GM20000 (cell line): ENCODE measurements around the gene UGT1A9.

ENCODE experiments used
- DNase-seq: peaks from one replicate; pipeline ENCODE4 v3.0.0; 2012; ENCODE audit warnings: low spot score
- TF ChIP-seq, protein P1 (sequence below): IDR thresholded peaks from 2 replicates; pipeline ENCODE4 v1.5.1; 2012; ENCODE audit warnings: mild to moderate bottlenecking, control low read depth; ENCODE audit errors: extremely low read depth, missing control alignments

Gene UGT1A9

DNA sequence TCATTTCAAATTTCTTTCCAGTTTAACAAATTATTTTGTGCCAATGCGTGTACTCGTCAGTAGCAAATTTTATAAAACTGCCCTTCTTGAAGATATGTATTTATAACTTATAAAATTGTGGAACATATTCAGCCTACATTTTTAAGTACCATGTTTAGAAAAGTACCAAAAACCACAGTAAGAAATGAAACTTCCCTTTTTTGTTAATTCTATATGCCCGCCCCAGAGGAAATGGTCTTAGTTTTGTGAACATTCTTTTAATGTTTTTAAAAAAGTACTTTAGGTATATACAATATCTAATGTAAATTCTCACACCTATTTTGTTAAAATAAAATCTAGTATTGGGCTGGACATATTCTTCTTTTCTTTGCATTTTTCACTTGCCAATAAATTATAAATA lies 1.2 kb downstream of the UGT1A9 start:
- DNase-seq = no peak
- TF ChIP-seq, protein P1, sequence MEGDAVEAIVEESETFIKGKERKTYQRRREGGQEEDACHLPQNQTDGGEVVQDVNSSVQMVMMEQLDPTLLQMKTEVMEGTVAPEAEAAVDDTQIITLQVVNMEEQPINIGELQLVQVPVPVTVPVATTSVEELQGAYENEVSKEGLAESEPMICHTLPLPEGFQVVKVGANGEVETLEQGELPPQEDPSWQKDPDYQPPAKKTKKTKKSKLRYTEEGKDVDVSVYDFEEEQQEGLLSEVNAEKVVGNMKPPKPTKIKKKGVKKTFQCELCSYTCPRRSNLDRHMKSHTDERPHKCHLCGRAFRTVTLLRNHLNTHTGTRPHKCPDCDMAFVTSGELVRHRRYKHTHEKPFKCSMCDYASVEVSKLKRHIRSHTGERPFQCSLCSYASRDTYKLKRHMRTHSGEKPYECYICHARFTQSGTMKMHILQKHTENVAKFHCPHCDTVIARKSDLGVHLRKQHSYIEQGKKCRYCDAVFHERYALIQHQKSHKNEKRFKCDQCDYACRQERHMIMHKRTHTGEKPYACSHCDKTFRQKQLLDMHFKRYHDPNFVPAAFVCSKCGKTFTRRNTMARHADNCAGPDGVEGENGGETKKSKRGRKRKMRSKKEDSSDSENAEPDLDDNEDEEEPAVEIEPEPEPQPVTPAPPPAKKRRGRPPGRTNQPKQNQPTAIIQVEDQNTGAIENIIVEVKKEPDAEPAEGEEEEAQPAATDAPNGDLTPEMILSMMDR = no peak

DNA sequence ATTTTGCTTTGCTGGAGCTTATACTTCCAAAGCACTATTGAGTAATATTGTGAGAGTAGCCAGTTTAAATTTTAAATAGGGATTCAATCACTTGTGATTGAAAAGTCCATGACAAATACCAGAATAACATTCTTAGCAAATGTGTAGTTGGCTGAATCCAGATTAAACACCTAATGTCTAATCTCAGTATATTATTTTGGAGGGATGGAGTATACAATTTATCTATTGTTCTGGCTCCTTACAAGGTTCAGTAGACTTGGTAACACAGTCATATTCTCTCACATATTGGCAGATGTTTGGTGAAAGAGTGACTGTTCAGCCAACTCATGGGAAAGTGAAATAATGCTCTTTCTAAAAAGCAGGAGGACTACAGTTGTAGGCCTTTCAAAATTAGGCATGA lies 2.2 kb downstream of the UGT1A9 start:
- DNase-seq = no peak
- TF ChIP-seq, protein P1 = no peak

DNA sequence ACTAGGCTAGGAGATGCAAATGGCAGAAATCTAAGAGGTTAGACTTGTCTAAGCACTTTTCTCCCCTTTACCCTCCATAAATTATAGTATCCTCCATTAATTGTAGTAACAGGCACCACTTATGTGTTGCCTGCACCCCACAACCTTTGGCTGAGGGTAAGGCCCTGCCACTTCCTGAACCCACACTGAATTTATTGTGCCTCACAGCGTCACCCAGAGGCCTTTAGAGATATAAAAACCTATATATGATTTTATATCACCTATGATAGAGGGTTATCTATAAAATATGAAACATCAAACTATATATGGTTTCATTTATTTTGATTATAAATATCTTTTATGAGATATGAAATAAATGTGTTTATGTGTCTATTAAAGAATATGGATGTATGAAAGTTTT lies 2.6 kb downstream of the UGT1A9 start:
- TF ChIP-seq, protein P1 = no peak
- DNase-seq = no peak

DNA sequence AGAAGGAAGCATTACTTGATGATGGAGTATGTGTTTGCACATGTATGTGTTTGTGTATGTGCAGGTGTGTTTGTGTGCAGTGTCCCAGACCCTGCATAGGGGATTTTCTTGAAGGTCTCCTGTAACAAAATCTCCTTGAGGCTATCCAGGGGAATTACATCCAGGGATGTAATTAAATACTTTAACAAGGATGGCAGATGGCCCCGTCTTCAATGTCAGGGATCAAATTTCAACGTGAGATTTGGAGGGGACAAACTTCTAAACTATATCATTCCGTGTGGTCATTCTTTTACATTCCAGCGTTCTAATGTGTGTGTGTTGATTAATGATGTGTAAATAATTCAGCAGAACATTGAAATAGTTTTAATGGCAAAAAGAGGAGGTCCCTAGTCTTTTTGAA lies 3.3 kb downstream of the UGT1A9 start:
- DNase-seq = no peak
- TF ChIP-seq, protein P1 = no peak

DNA sequence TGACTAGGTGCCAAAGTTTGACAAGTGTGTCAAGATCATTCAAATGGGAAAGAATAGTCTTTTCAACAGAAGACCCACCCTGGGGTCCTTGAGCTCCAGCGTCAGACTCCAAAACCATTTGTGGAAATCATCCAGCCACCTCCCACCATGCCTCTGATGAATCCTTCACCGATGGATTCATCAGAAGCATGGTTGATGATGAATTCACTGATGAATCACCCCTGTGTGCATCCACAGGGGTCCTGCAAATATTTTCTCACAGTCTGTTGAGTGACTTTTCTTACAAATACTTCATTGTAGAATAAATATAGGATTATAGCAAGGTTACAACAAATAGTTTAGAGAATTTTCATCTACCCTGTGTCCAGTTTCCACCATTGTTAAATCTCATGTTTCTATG lies 4.3 kb downstream of the UGT1A9 start:
- TF ChIP-seq, protein P1 = no peak
- no peak for DNase-seq

DNA sequence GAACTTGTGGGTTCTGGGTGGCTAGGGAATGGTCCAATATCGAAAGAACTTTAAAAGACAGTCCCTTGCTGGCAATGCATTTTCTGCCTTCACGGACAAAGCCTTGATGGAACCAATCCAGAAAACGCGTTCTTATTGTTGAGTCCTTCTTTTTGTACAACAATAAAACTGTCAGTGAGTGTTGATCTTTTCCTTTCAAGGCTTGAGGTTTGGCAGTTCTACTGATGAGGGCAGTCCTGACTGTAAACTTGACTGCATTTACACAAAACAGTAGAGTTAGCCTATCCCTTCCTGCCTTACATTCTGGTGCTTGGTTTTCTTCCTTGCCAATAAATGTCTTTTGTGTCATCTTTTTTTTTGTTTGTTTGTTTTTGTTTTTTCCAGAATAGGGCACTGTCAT lies 7.5 kb downstream of the UGT1A9 start:
- no peak for DNase-seq
- TF ChIP-seq, protein P1 = no peak

DNA sequence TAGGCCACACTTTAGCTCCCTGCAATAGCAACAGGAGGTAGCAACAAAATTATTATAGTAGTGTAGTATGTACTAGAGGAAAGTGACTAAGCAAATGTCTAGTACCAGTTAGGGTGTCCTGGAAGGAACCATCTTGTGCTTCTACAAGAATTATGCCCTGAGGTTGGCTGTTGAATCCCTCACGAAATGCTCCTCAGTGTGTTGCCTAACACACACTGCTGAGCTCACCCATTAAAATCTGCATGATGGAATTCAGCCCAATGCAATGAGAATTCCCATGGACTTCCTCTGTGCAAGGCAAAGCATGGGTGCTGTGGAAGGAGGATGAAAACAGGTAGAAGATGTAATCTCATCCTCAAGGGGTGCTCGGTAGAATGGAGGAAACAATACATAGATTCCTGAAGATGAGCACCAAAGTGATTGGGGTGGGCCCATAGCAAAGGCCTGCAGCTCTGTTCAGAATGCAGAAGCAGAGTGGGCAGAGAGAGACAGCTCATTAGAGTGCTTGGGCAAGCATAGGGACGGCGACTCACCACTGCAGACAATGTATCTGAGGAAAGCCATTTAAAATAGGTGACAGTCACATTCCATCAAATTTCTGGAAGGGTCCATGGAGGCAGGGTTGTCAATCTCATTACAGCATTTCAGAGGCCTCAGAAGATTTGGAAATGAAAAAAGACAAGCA lies 8.8 kb downstream of the UGT1A9 start:
- TF ChIP-seq, protein P1 = no peak
- no peak for DNase-seq
